DOHH2 (cell line): ENCODE results near the gene GRAMD1C.

ENCODE experiments used
- H3F3A ChIP-seq: fragments of 200-600 bp; sonication (generic), shearing (Covaris generic); 2 replicates; pipeline ENCODE4 v1.6.0; 2016; ENCODE audit warnings: antibody characterized with exemption, mild to moderate bottlenecking; ENCODE audit not compliant: control insufficient read depth, insufficient read depth
- H3K27ac ChIP-seq: fragments of 200-600 bp; sonication (generic); 2 replicates; pipeline ENCODE4 v1.5.1; 2014; ENCODE audit warnings: low read depth, mild to moderate bottlenecking, low read length, moderate library complexity
- H3K27me3 ChIP-seq: fragments of 200-600 bp; sonication (generic); 2 replicates; pipeline ENCODE4 v1.6.1; 2014; ENCODE audit warnings: mild to moderate bottlenecking, low read length, mixed read lengths; ENCODE audit not compliant: control insufficient read depth
- H3K36me3 ChIP-seq: fragments of 200-600 bp; sonication (generic); 2 replicates; pipeline ENCODE4 v1.6.1; 2014; ENCODE audit warnings: mild to moderate bottlenecking, low read length, moderate library complexity, mixed read lengths; ENCODE audit not compliant: control insufficient read depth
- H3K4me1 ChIP-seq: fragments of 200-600 bp; sonication (generic); 2 replicates; pipeline ENCODE4 v1.6.1; 2014; ENCODE audit warnings: mild to moderate bottlenecking, low read length, mixed read lengths; ENCODE audit not compliant: control insufficient read depth
- H3K4me2 ChIP-seq: fragments of 200-600 bp; sonication (generic); 2 replicates; pipeline ENCODE4 v1.6.0; 2014; ENCODE audit warnings: mild to moderate bottlenecking, low read length, moderate library complexity
- H3K4me3 ChIP-seq: fragments of 200-600 bp; sonication (generic); 2 replicates; pipeline ENCODE4 v1.5.1; 2014; ENCODE audit warnings: mild to moderate bottlenecking, low read length, mixed read lengths
- H3K79me2 ChIP-seq: fragments of 200-600 bp; sonication (generic); 2 replicates; pipeline ENCODE4 v1.6.1; 2014; ENCODE audit warnings: mild to moderate bottlenecking, low read length, mixed read lengths; ENCODE audit not compliant: control insufficient read depth
- H3K9me2 ChIP-seq: fragments of 200-600 bp; sonication (generic); replicated peaks from 2 replicates; pipeline ENCODE4 v1.6.1; 2014; ENCODE audit warnings: mild to moderate bottlenecking, low read length, mixed read lengths; ENCODE audit not compliant: control insufficient read depth
- H3K9me3 ChIP-seq: fragments of 200-600 bp; sonication (generic); 2 replicates; pipeline ENCODE4 v1.6.1; 2014; ENCODE audit warnings: antibody characterized with exemption, low read length, mixed read lengths; ENCODE audit not compliant: control insufficient read depth, insufficient read depth
- H4K20me1 ChIP-seq: fragments of 200-600 bp; sonication (generic); 2 replicates; pipeline ENCODE4 v1.6.0; 2014; ENCODE audit warnings: low read depth, mild to moderate bottlenecking, antibody characterized with exemption, low read length, moderate library complexity; ENCODE audit not compliant: control insufficient read depth, insufficient read depth
- CTCF ChIP-seq: fragments of 200-600 bp; sonication (generic); IDR thresholded peaks from one replicate; pipeline ENCODE4 v1.5.1; 2014; ENCODE audit warnings: antibody characterized with exemption, mild to moderate bottlenecking, low read depth, low read length; ENCODE audit not compliant: poor library complexity, severe bottlenecking
- EZH2phosphoT487 ChIP-seq: fragments of 200-600 bp; sonication (generic); IDR thresholded peaks from 2 replicates; pipeline ENCODE4 v1.6.1; 2017; ENCODE audit warnings: borderline replicate concordance, mild to moderate bottlenecking, antibody characterized with exemption, low read length, moderate library complexity, mixed read lengths

The GRAMD1C gene

GRCh38 chr3:113946831-113947230 lies 108.2 kb downstream of the GRAMD1C start:
- TF ChIP-seq EZH2phosphoT487 (no peak), CTCF (no peak)
- Histone ChIP-seq H3K27me3 (no peaks in the 10 kb centered on the region), H3F3A (peaks cover 6% of the 10 kb centered on the region; the same call in 1 of the 2 replicates), H4K20me1 (no peaks in the 10 kb centered on the region), H3K4me1 (peaks cover 24% of the 10 kb centered on the region), H3K79me2 (no peaks in the 10 kb centered on the region), H3K4me3 (peak overlapping the region; percentile 89), H3K9me2 (no peaks in the 10 kb centered on the region), H3K36me3 (peaks cover 12% of the 10 kb centered on the region; the same call in 1 of the 2 replicates), H3K27ac (no peak overlapping the region), H3K9me3 (no peaks in the 10 kb centered on the region), H3K4me2 (peak overlapping the region; percentile 62)

- Histone ChIP-seq H3F3A (peaks cover 6% of the 10 kb centered on the region; the same call in 1 of the 2 replicates), H3K36me3 (peaks cover 16% of the 10 kb centered on the region; the same call in 1 of the 2 replicates), H4K20me1 (no peaks in the 10 kb centered on the region), H3K9me3 (no peaks in the 10 kb centered on the region), H3K79me2 (no peaks in the 10 kb centered on the region), H3K4me1 (peaks cover 24% of the 10 kb centered on the region), H3K27me3 (no peaks in the 10 kb centered on the region), H3K4me3 (peak within 1 kb of the TSS; percentile 89), H3K9me2 (no peaks in the 10 kb centered on the region), H3K4me2 (peak within 1 kb of the TSS; percentile 89), H3K27ac (no peak within 1 kb of the TSS)
- TF ChIP-seq EZH2phosphoT487: no peak
- no peak for TF ChIP-seq CTCF
These were observed 108.9 kb downstream of the GRAMD1C start, which contains the start of gene ZDHHC23 for GRCh38 chr3:113947372-113948014. ZDHHC23 (plus strand) TSS chr3:113948013; CDS start chr3:113948803, 790 bp downstream.

GRCh38 chr3:113948015-113948917 lies 109.7 kb downstream of the GRAMD1C start:
- Histone ChIP-seq H3K4me2 (peak overlapping the region; percentile 89), H3K27ac (no peak overlapping the region), H4K20me1 (no peaks in the 10 kb centered on the region), H3F3A (peaks cover 6% of the 10 kb centered on the region; the same call in 1 of the 2 replicates), H3K9me2 (no peaks in the 10 kb centered on the region), H3K4me3 (peak overlapping the region; percentile 89), H3K27me3 (no peaks in the 10 kb centered on the region), H3K79me2 (no peaks in the 10 kb centered on the region), H3K9me3 (no peaks in the 10 kb centered on the region), H3K36me3 (peaks cover 23% of the 10 kb centered on the region), H3K4me1 (peaks cover 24% of the 10 kb centered on the region)
- TF ChIP-seq CTCF: no peak
- TF ChIP-seq EZH2phosphoT487: no peak
